Hepatic stellate cell (primary cell): ENCODE measurements around the gene GBE1.
A peak's percentile ranks its signal among the peaks of the same experiment; 100 is the strongest.
"Not testable (repeated sequence)": the region's sequence is repeated elsewhere in the genome, so short reads cannot be mapped to it uniquely, and the experiment has no call there.

Experiments used
- DNase-seq: peaks from one replicate; pipeline ENCODE4 v3.0.0; 2011; ENCODE audit warnings: low spot score

GBE1 gene

DNA sequence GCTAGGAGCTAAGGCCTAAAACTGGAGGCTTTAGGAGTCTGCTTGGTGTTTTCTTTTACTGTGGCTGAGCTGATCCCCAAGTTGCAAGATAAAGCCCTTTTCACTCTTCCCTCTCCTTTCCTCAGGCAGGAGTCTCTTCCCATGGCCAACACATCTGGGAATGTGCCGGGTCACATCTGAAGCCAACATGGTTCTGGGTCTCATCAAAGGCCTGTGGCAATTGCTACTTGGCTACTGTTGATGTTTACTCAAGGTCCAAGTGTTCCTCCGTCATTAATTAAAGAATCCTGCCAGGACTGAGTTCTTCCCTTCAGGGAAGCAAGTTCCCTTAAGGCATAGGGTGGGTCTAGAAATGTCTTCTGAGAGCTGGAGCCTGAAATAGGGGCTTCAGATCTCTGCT lies 230.2 kb downstream of the GBE1 start:
- no peak for DNase-seq

GRCh38 chr3:81530180-81530939 lies 231.1 kb downstream of the GBE1 start:
- no peak for DNase-seq

- no peak for DNase-seq
These were observed 239.6 kb downstream of the GBE1 start for GRCh38 chr3:81521855-81522254.

- DNase-seq, result no peak
These were observed 242.5 kb downstream of the GBE1 start for GRCh38 chr3:81518945-81519344.

DNA sequence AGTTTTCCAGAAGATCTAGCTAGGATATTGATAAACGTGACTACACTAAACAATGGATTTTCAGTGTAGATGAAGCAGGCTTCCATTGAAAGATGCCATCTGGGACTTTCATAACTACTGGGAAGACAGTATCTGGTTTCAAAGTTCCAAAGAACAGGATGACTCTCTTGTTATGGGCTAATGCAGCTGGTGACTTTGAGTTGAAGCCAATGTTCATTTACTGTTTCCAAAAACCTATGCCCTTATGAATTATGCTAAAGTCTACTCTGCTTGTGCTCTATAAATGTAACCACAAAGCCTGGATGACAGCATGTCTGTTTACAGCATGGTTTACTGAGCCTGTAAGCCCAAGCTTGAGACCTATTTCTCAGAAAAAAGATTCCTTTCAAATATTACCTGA lies 245.4 kb downstream of the GBE1 start:
- DNase-seq, result no peak

- DNase-seq, result no peak
These were observed 247.9 kb downstream of the GBE1 start for GRCh38 chr3:81513591-81513990.

- no peak for DNase-seq
These were observed 258.4 kb downstream of the GBE1 start for GRCh38 chr3:81503026-81503425.

- DNase-seq, result no peak
These were observed 259.2 kb downstream of the GBE1 start for GRCh38 chr3:81502236-81502635.

- DNase-seq, result no peak
These were observed 261.4 kb downstream of the GBE1 start for GRCh38 chr3:81500039-81500438.

- no peak for DNase-seq
These were observed 263.7 kb downstream of the GBE1 start for GRCh38 chr3:81497572-81498251.

GRCh38 chr3:81496407-81497104 lies 264.9 kb downstream of the GBE1 start:
- no peak for DNase-seq

DNA sequence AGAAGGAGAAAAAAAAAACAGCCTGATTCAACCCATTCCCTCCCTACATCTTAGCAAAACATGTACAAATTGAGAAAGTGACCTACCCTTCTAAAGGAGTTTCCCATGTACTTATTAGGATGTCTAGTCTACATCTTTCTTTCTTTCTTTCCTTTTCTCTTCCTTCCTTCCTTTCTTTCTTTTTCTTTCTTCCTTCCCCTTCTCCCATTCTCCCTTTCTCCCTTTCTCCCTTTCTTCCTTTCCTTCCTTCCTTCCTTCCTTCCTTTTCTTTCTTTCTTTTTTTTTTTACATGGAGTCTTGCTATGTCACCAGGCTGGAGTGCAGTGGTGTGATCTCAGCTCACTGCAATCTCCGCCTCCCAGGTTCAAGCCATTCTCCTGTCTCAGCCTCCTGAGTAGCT lies 269.0 kb downstream of the GBE1 start:
- not testable (repeated sequence) for DNase-seq

DNA sequence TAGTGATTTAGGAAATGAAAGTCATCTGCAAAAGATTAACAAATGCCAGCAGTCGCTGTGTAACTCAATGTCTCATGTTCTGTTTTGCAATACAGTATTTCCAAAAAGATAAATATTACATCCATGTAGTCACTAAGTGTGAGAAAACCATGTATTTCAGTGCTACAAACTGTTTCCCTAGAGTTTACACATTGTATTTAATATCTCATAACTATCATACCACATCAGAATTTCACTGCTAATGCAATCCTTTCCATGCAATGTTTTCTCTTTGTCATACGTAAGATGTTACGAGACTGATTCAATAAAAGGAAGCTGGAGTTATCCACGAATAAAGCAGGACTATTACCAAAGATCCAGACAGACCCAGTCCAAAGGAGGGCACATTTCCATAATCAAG lies 269.4 kb downstream of the GBE1 start:
- DNase-seq, result no peak

DNA sequence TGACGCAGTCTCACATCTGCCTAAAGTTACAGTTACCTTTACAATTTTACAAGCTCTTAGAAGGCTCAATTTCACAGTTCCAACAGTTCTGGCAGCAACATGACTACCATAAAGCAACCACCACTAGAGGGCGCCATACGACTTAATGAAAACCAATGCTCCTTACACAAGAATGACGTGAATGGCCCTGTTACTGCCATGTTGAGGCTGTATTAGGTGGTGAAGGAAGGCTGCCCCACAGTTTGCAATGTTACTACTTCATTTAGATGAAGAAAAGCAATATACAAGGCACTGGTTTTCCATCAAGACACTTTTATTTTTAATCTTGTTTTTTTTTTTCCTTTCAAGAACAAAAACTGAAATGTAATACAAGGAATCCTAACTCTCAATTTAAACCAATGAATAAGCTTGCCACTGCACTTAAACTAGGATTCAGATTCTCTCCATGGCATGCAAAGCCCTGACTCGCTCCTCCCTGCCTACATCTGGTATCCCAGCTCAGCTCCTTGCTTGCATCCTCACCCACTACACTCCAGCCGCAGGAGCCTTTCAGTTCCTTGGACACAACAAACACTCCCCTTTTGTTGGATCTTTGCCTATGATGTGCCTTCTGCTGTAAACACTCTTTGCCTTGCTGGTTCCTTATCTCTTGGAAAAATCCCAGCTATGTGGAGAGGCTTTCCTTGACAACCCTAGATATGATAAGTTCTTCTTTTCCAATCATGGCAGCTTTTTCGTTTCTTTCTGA lies 270.7 kb downstream of the GBE1 start:
- DNase-seq, result peak; percentile 8

GRCh38 chr3:81485444-81485865 lies 276.0 kb downstream of the GBE1 start:
- peak; percentile 4 for DNase-seq

GRCh38 chr3:81484520-81484919 lies 276.9 kb downstream of the GBE1 start:
- DNase-seq, result no peak

GRCh38 chr3:81483046-81483445 lies 278.4 kb downstream of the GBE1 start:
- no peak for DNase-seq

DNA sequence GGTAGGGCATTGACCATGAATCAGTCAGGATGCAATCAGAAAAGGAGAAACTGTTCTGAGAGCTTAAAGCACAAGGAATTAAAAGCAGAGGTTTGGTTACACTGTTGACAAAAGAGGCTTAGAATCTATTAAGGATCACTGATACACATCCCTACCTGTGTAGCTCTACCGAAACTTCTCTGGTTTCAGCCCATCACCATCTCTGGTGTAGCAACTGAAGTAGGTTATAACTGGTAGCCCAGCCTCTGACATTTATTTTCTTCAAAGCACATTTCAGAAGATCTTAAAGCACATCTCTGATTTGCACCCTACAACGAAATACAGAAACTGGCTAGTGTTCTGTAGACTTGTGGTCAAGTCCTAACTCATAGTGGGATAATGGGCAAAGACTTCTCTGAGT lies 283.7 kb downstream of the GBE1 start:
- no peak for DNase-seq

DNA sequence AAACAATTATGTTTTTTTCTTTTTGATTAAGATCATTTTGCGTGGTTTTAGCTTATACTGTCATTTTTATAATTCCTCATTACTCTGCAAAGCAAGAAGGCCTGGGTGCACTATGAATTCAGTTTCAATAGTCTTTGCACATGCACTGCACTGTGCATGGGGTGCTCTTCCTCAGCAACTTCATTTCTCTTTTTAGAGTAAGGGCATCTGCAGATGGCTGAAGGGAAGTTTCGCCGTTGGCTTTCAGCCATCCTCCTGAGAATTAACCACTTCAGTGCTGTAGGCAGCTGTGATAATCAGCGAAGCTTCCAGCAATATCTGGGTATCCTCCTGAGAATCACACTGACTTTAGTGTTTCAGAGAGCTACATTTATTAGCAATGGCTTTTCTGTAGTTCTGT lies 284.8 kb downstream of the GBE1 start:
- no peak for DNase-seq

DNA sequence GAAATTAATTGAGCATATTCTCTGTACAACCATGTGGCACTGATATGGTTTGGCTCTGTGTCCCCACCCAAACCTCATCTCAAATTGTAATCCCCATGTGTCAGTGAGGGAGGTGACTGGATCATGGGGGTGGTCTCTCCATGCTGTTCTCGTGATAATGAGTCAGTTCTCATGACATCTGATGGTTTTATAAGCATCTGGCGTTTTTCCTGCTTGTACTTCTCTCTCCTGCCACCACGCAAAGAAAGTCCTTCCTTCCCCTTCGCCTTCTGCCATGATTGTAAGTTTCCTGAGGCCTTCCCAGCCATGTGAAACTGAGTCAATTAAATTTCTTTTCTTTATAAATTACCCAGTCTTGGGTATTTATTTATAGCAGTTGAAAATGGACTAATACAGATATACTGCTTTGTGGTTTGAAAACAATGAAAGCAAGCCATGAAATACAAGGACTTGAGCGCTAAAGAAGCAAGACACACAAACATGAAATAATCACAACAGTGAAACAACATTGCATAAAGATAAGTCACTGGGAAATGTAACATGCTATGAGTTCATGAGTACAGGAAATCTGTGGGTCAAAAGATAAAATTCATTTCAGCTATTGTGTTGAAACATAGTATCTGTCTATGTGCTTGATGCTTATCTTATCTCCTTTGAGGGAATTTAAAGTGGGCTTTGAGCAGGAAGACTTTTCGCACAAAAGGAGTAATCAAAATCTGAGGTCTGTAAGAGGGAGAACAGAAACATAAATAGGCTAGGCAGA lies 288.7 kb downstream of the GBE1 start:
- no peak for DNase-seq

- no peak for DNase-seq
These were observed 290.7 kb downstream of the GBE1 start for GRCh38 chr3:81470524-81471278.
